HG02885 (cell line): ENCODE measurements around the gene PABPC1L2A.
"Not testable (repeated sequence)": the region's sequence is repeated elsewhere in the genome, so short reads cannot be mapped to it uniquely, and the experiment has no call there.

ENCODE experiments used
- ATAC-seq: cut with Tn5 transposase; IDR thresholded peaks from one replicate; pipeline ENCODE4 v1.9.1; 2021; ENCODE audit warnings: mild to moderate bottlenecking; ENCODE audit not compliant: unreplicated experiment, poor library complexity

PABPC1L2A gene

GRCh38 chrX:73079024-73079562 lies at the start of gene PABPC1L2A:
Gene PABPC1L2A, minus strand, starts transcription at chrX:73079512. Its CDS starts 126 bp downstream, at chrX:73079386.
- not testable (repeated sequence) for ATAC-seq

- no peak for ATAC-seq
Measured at GRCh38 chrX:73127700-73128241, 48.5 kb upstream of the PABPC1L2A start.

GRCh38 chrX:73126240-73126639 lies 46.9 kb upstream of the PABPC1L2A start:
- ATAC-seq: no peak

- not testable (repeated sequence) for ATAC-seq
Measured at GRCh38 chrX:73099505-73099904, 20.2 kb upstream of the PABPC1L2A start.

- ATAC-seq: not testable (repeated sequence)
Measured at GRCh38 chrX:73086766-73087165, 7.5 kb upstream of the PABPC1L2A start.

GRCh38 chrX:73079884-73080283 lies 572 bp upstream of the PABPC1L2A start:
- ATAC-seq: not testable (repeated sequence)

GRCh38 chrX:73078597-73078996 lies 715 bp downstream of the PABPC1L2A start:
- ATAC-seq: not testable (repeated sequence)

GRCh38 chrX:73076838-73077237 lies 2.5 kb downstream of the PABPC1L2A start:
- no peak for ATAC-seq

GRCh38 chrX:73069365-73070035 lies 9.8 kb downstream of the PABPC1L2A start:
- no peak for ATAC-seq

- ATAC-seq: no peak
Measured at GRCh38 chrX:73068467-73069364, 10.6 kb downstream of the PABPC1L2A start.

- not testable (repeated sequence) for ATAC-seq
Measured at GRCh38 chrX:73067761-73068466, 11.4 kb downstream of the PABPC1L2A start.

- ATAC-seq: no peak
Measured at GRCh38 chrX:73028876-73029275, 50.4 kb downstream of the PABPC1L2A start.
